WERI-Rb-1 (cell line): Measurements from ENCODE around the gene CAMKMT.

Experiments
- DNase-seq: peaks from one replicate; pipeline ENCODE4 v3.0.0-alpha.2; 2020
- H3K27ac ChIP-seq: fragments of 250-450 bp; sonication (Bioruptor Pico); 2 replicates; pipeline ENCODE4 v1.5.1; 2020; ENCODE audit warnings: mild to moderate bottlenecking, moderate library complexity
- H3K27me3 ChIP-seq: fragments of 250-450 bp; sonication (Bioruptor Pico); 2 replicates; pipeline ENCODE4 v1.5.1; 2021; ENCODE audit warnings: mild to moderate bottlenecking, low read depth, moderate library complexity; ENCODE audit not compliant: insufficient read depth, severe bottlenecking
- H3K36me3 ChIP-seq: fragments of 250-450 bp; sonication (Bioruptor Pico); 2 replicates; pipeline ENCODE4 v1.5.1; 2020; ENCODE audit warnings: mild to moderate bottlenecking, moderate library complexity
- H3K4me3 ChIP-seq: 2 replicates; pipeline ENCODE4 v1.5.1; 2011; ENCODE audit warnings: low read depth, mild to moderate bottlenecking, control low read depth, low read length
- H3K9me3 ChIP-seq: fragments of 250-450 bp; sonication (Bioruptor Pico); 2 replicates; pipeline ENCODE4 v1.5.1; 2021; ENCODE audit warnings: mild to moderate bottlenecking, moderate library complexity; ENCODE audit not compliant: severe bottlenecking
- CTCF ChIP-seq: IDR thresholded peaks from 2 replicates; pipeline ENCODE4 v1.5.1; 2011; ENCODE audit warnings: low read depth, mild to moderate bottlenecking, control low read depth, inconsistent platforms, low read length

CAMKMT gene

GRCh38 chr2:44777036-44777435 lies 415.3 kb downstream of the CAMKMT start:
- no peak for DNase-seq
- Histone ChIP-seq H3K27ac (peak overlapping the region; percentile 92), H3K27me3 (no peaks in the 10 kb centered on the region), H3K4me3 (peak overlapping the region; percentile 49), H3K36me3 (no peaks in the 10 kb centered on the region), H3K9me3 (peaks cover 5% of the 10 kb centered on the region)
- no peak for TF ChIP-seq CTCF

- H3K4me3 ChIP-seq, result peak overlapping the region; percentile 49
- H3K36me3 ChIP-seq, result no peaks in the 10 kb centered on the region
- H3K9me3 ChIP-seq, result peaks cover 10% of the 10 kb centered on the region
- TF ChIP-seq CTCF, result no peak
- peak overlapping the region; percentile 92 for H3K27ac ChIP-seq
- no peaks in the 10 kb centered on the region for H3K27me3 ChIP-seq
- peak; percentile 92 for DNase-seq
Measured at GRCh38 chr2:44777537-44777936, 415.8 kb downstream of the CAMKMT start.

DNA sequence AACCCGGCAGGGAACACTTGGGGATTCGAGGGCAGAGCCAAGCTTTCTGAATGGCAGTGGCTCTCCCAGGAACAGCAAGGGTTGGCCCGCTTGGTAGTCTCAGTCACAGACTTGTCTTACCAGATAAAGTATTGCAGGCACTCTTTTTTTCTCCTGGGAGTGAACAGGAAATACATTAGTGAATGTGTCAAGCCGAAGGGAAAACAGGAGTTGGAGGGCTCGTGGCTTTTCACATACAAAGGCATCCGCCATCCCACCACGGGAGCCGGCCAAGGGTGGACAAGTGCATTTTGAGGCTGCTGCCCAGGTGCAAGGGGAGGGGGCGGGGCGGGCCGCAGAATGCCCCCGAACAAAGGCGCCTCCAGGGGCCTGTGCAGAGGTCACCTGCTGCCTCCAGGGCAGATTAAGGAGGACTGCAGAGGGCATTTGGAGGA lies 416.5 kb downstream of the CAMKMT start:
- Histone ChIP-seq H3K4me3 (peak overlapping the region; percentile 49), H3K27ac (peak overlapping the region; percentile 92), H3K36me3 (no peaks in the 10 kb centered on the region), H3K9me3 (peaks cover 14% of the 10 kb centered on the region), H3K27me3 (no peaks in the 10 kb centered on the region)
- peak; percentile 9; the same call in 1 of the 2 replicates for TF ChIP-seq CTCF
- peak; percentile 94 for DNase-seq

GRCh38 chr2:44778671-44779476 lies 417.1 kb downstream of the CAMKMT start:
- TF ChIP-seq CTCF, result no peak
- Histone ChIP-seq H3K36me3 (no peaks in the 10 kb centered on the region), H3K27ac (peak overlapping the region; percentile 92), H3K27me3 (no peaks in the 10 kb centered on the region), H3K9me3 (peaks cover 14% of the 10 kb centered on the region), H3K4me3 (peak overlapping the region; percentile 49)
- DNase-seq, result peak; percentile 83

DNA sequence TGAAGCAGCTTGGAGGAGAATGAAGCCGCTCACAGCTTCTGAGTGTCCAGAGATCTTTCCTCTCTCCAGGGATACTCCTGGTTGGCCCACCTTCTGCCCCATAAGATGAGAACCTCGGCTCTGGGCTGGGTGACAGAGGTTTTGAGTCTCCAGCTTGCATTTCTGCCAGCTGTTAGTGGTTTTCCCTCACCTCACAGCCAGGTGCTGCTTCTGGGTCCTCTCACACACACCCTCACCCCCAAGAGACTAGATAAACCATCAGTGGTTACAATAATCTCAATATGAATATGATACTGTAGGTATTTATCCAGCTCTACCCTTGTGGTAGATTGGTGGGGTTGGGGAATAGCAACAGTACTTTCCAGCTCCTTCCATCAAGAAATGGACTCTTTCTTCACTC lies 418.0 kb downstream of the CAMKMT start:
- Histone ChIP-seq H3K36me3 (no peaks in the 10 kb centered on the region), H3K27ac (peak overlapping the region; percentile 92), H3K9me3 (peaks cover 14% of the 10 kb centered on the region), H3K27me3 (no peaks in the 10 kb centered on the region), H3K4me3 (no peak overlapping the region)
- TF ChIP-seq CTCF, result no peak
- no peak for DNase-seq
